Ishikawa (cell line): ENCODE results near the gene EFNA5.

ENCODE experiments used
- CEBPB ChIP-seq: IDR thresholded peaks from 2 replicates; pipeline ENCODE4 v1.6.1; 2012
- CREB1 ChIP-seq: IDR thresholded peaks from 2 replicates; pipeline ENCODE4 v1.6.1; 2012; ENCODE audit warnings: low read depth
- EGR1 ChIP-seq: IDR thresholded peaks from 2 replicates; pipeline ENCODE4 v1.6.1; 2012
- EP300 ChIP-seq: IDR thresholded peaks from 2 replicates; pipeline ENCODE4 v1.6.1; 2012; ENCODE audit warnings: borderline replicate concordance
- FOXM1 ChIP-seq: IDR thresholded peaks from 2 replicates; pipeline ENCODE4 v1.6.1; 2012; ENCODE audit warnings: low read depth, borderline replicate concordance
- MAX ChIP-seq: IDR thresholded peaks from 2 replicates; pipeline ENCODE4 v1.6.1; 2012
- NFIC ChIP-seq: IDR thresholded peaks from 2 replicates; pipeline ENCODE4 v1.6.1; 2012
- RAD21 ChIP-seq: IDR thresholded peaks from 2 replicates; pipeline ENCODE4 v1.6.1; 2012; ENCODE audit warnings: low read depth
- REST ChIP-seq: IDR thresholded peaks from 2 replicates; pipeline ENCODE4 v1.6.1; 2012; ENCODE audit warnings: low read depth, mild to moderate bottlenecking
- TAF1 ChIP-seq: IDR thresholded peaks from 2 replicates; pipeline ENCODE4 v1.6.1; 2012; ENCODE audit warnings: low read depth, mild to moderate bottlenecking
- TCF12 ChIP-seq: IDR thresholded peaks from 2 replicates; pipeline ENCODE4 v1.6.1; 2012; ENCODE audit warnings: low read depth
- TEAD4 ChIP-seq: IDR thresholded peaks from 2 replicates; pipeline ENCODE4 v1.6.1; 2012
- USF1 ChIP-seq: IDR thresholded peaks from 2 replicates; pipeline ENCODE4 v1.6.1; 2012
- YY1 ChIP-seq: IDR thresholded peaks from 2 replicates; pipeline ENCODE4 v1.6.1; 2012; ENCODE audit warnings: low read depth
- ZBTB7A ChIP-seq: IDR thresholded peaks from 2 replicates; pipeline ENCODE4 v1.6.1; 2012; ENCODE audit warnings: low read depth

EFNA5 gene

GRCh38 chr5:107389775-107390148 is 281.0 kb downstream of the EFNA5 start:
- no peak for TF ChIP-seq RAD21
- no peak for TF ChIP-seq REST
- no peak for TF ChIP-seq USF1
- TF ChIP-seq EGR1, result no peak

GRCh38 chr5:107389130-107389774 is 281.5 kb downstream of the EFNA5 start:
- no peak for TF ChIP-seq ZBTB7A
- no peak for TF ChIP-seq TAF1
- TF ChIP-seq FOXM1, result no peak
- TF ChIP-seq CEBPB, result no peak

- TF ChIP-seq ZBTB7A, result no peak
- no peak for TF ChIP-seq TCF12
- no peak for TF ChIP-seq CREB1
- no peak for TF ChIP-seq MAX
- TF ChIP-seq YY1, result no peak
- TF ChIP-seq REST, result no peak
- TF ChIP-seq CEBPB, result no peak
- TF ChIP-seq FOXM1, result no peak
- TF ChIP-seq EP300, result no peak
Measured at GRCh38 chr5:107388141-107388861, 282.4 kb downstream of the EFNA5 start.

- no peak for TF ChIP-seq MAX
- TF ChIP-seq RAD21, result no peak
- TF ChIP-seq TAF1, result no peak
- TF ChIP-seq FOXM1, result no peak
- no peak for TF ChIP-seq REST
- no peak for TF ChIP-seq TEAD4
- no peak for TF ChIP-seq USF1
- no peak for TF ChIP-seq YY1
- TF ChIP-seq ZBTB7A, result no peak
- TF ChIP-seq NFIC, result no peak
- TF ChIP-seq EP300, result no peak
- no peak for TF ChIP-seq CEBPB
- TF ChIP-seq TCF12, result no peak
Measured at GRCh38 chr5:107387526-107388140, 283.1 kb downstream of the EFNA5 start.
